ENCODE measurements around the gene SPATA13.

GRCh38 chr13:24199016-24199415, 38.5 kb downstream of the SPATA13 start:
- TF ChIP-seq POLR2AphosphoS5 (IDR thresholded peaks at IDR 0.05): no peak
- TF ChIP-seq, protein P1, sequence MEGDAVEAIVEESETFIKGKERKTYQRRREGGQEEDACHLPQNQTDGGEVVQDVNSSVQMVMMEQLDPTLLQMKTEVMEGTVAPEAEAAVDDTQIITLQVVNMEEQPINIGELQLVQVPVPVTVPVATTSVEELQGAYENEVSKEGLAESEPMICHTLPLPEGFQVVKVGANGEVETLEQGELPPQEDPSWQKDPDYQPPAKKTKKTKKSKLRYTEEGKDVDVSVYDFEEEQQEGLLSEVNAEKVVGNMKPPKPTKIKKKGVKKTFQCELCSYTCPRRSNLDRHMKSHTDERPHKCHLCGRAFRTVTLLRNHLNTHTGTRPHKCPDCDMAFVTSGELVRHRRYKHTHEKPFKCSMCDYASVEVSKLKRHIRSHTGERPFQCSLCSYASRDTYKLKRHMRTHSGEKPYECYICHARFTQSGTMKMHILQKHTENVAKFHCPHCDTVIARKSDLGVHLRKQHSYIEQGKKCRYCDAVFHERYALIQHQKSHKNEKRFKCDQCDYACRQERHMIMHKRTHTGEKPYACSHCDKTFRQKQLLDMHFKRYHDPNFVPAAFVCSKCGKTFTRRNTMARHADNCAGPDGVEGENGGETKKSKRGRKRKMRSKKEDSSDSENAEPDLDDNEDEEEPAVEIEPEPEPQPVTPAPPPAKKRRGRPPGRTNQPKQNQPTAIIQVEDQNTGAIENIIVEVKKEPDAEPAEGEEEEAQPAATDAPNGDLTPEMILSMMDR (IDR thresholded peaks at IDR 0.05 in 8 of 11, conservative IDR thresholded peaks at IDR 0.05 in 3 of 11): no peak
- TF ChIP-seq POLR2A (IDR thresholded peaks at IDR 0.05): no peak
